GM21737 (cell line): Measurements from ENCODE around the gene TIMM23.
"Not testable (repeated sequence)": the region's sequence is repeated elsewhere in the genome, so short reads cannot be mapped to it uniquely, and the experiment has no call there.

ENCODE experiments used
- ATAC-seq: cut with Tn5 transposase; IDR thresholded peaks from one replicate; pipeline ENCODE4 v1.9.1; 2021; ENCODE audit warnings: mild to moderate bottlenecking, moderate library complexity; ENCODE audit not compliant: unreplicated experiment

Gene TIMM23

GRCh38 chr10:45985590-45985989 lies 13.3 kb downstream of the TIMM23 start:
- ATAC-seq, result not testable (repeated sequence)

GRCh38 chr10:45997557-45997956 lies 25.3 kb downstream of the TIMM23 start:
- no peak for ATAC-seq

GRCh38 chr10:45997994-45998763 lies 25.9 kb downstream of the TIMM23 start:
- ATAC-seq, result no peak

GRCh38 chr10:45999955-46000354 lies 27.7 kb downstream of the TIMM23 start:
- not testable (repeated sequence) for ATAC-seq

GRCh38 chr10:46000538-46000937 lies 28.2 kb downstream of the TIMM23 start:
- no peak for ATAC-seq

GRCh38 chr10:46001187-46001756 lies 29.0 kb downstream of the TIMM23 start:
- no peak for ATAC-seq

- ATAC-seq, result not testable (repeated sequence)
Measured at GRCh38 chr10:46002189-46002687, 29.9 kb downstream of the TIMM23 start.

- ATAC-seq, result no peak
Measured at GRCh38 chr10:46002916-46003693, 30.8 kb downstream of the TIMM23 start.

GRCh38 chr10:46004963-46005362 lies 32.7 kb downstream of the TIMM23 start:
- no peak for ATAC-seq

GRCh38 chr10:46005383-46005782 lies 33.1 kb downstream of the TIMM23 start:
- no peak for ATAC-seq

- no peak for ATAC-seq
Measured at GRCh38 chr10:46006219-46006618, 33.9 kb downstream of the TIMM23 start.

- no peak for ATAC-seq
Measured at GRCh38 chr10:46012746-46013145, 40.5 kb downstream of the TIMM23 start.

- no peak for ATAC-seq
Measured at GRCh38 chr10:46014206-46014605, 41.9 kb downstream of the TIMM23 start.

GRCh38 chr10:46014683-46015405 lies 42.6 kb downstream of the TIMM23 start:
- ATAC-seq, result no peak

GRCh38 chr10:46016190-46016589 lies 43.9 kb downstream of the TIMM23 start:
- no peak for ATAC-seq

- no peak for ATAC-seq
Measured at GRCh38 chr10:46016811-46017210, 44.5 kb downstream of the TIMM23 start.

GRCh38 chr10:46017733-46018132 lies 45.4 kb downstream of the TIMM23 start:
- ATAC-seq, result no peak

GRCh38 chr10:46018453-46019176 lies 46.3 kb downstream of the TIMM23 start:
- ATAC-seq, result no peak

GRCh38 chr10:46019177-46019528 lies 46.9 kb downstream of the TIMM23 start:
- ATAC-seq, result no peak

- ATAC-seq, result no peak
Measured at GRCh38 chr10:46019569-46020343, 47.5 kb downstream of the TIMM23 start.
